Smooth muscle cell (in vitro differentiated cells): ENCODE results near the gene KRTAP5-9. TPM values are rescaled to one million over a fixed set of nuclear protein-coding genes. Genes with fewer than 3 reads are reported as not detected.

Experiments used
- DNase-seq: peaks from one replicate; lab custom pipeline; 2025; ENCODE audit not compliant: unreplicated experiment; lab: John Stamatoyannopoulos, UW
- H2AFZ ChIP-seq: fragments of 200-600 bp; sonication (generic); 2 replicates; pipeline ENCODE4 v1.6.0; 2016; ENCODE audit warnings: antibody characterized with exemption, low read depth, mild to moderate bottlenecking
- H3F3A ChIP-seq: fragments of 200-600 bp; sonication (generic); 2 replicates; pipeline ENCODE4 v1.6.0; 2017; ENCODE audit warnings: antibody characterized with exemption, low read depth
- H3K27ac ChIP-seq: fragments of 200-600 bp; sonication (generic); 2 replicates; pipeline ENCODE4 v1.5.1; 2016; ENCODE audit warnings: low read depth, mild to moderate bottlenecking
- H3K27me3 ChIP-seq: fragments of 200-600 bp; sonication (generic); 2 replicates; pipeline ENCODE4 v1.6.1; 2016; ENCODE audit warnings: low read depth, mild to moderate bottlenecking
- H3K36me3 ChIP-seq: fragments of 200-600 bp; sonication (generic); 2 replicates; pipeline ENCODE4 v1.5.1; 2016; ENCODE audit warnings: low read depth
- H3K4me1 ChIP-seq: fragments of 200-600 bp; sonication (generic); 2 replicates; pipeline ENCODE4 v1.5.1; 2016; ENCODE audit warnings: low read depth
- H3K4me2 ChIP-seq: fragments of 200-600 bp; sonication (generic); 2 replicates; pipeline ENCODE4 v1.6.0; 2016; ENCODE audit warnings: mild to moderate bottlenecking
- H3K4me3 ChIP-seq: fragments of 200-600 bp; sonication (generic); 2 replicates; pipeline ENCODE4 v1.5.1; 2016; ENCODE audit warnings: mild to moderate bottlenecking
- H3K79me2 ChIP-seq: fragments of 200-600 bp; sonication (generic); 2 replicates; pipeline ENCODE4 v1.6.0; 2016; ENCODE audit warnings: low read depth, mild to moderate bottlenecking
- H3K9ac ChIP-seq: fragments of 200-600 bp; sonication (generic); 2 replicates; pipeline ENCODE4 v1.6.0; 2016; ENCODE audit warnings: low read depth
- H3K9me3 ChIP-seq: fragments of 200-600 bp; sonication (generic); replicated peaks from 2 replicates; pipeline ENCODE4 v1.5.1; 2016; ENCODE audit warnings: low read depth
- H4K20me1 ChIP-seq: fragments of 200-600 bp; sonication (generic); 2 replicates; pipeline ENCODE4 v1.6.0; 2016; ENCODE audit warnings: low read depth
- WGBS: methylation state at CpG from one replicate; pipeline ENCODE4 v1.1.7; 2016; ENCODE audit warnings: low lambda C conversion rate; 5-methylcytosine and 5-hydroxymethylcytosine counted together
- polyA plus RNA-seq: library from polyadenylated mRNA; unstranded; fragments of >200 nt; fragmentation: Nextera tagmentation; extraction: Ambion mirVana; gene quantifications from 2 replicates; pipeline ENCODE4 v1.2.1, GENCODE V29; 2016
- total RNA-seq: library from RNA; depleted of rRNA; stranded (reverse); fragments of >200 nt; gene quantifications from 2 replicates; pipeline ENCODE4 v1.2.3, GENCODE V29; 2014
- TF ChIP-seq, protein P1 (sequence below): fragments of 200-600 bp; sonication (generic); IDR thresholded peaks from 2 replicates; pipeline ENCODE4 v1.5.1; 2017; ENCODE audit warnings: borderline replicate concordance, mild to moderate bottlenecking, antibody characterized with exemption; ENCODE audit not compliant: insufficient read depth, poor library complexity, severe bottlenecking

KRTAP5-9 gene
- total and polyA plus RNA-seq, 2 experiments from 2014 or later, result not detected

DNA sequence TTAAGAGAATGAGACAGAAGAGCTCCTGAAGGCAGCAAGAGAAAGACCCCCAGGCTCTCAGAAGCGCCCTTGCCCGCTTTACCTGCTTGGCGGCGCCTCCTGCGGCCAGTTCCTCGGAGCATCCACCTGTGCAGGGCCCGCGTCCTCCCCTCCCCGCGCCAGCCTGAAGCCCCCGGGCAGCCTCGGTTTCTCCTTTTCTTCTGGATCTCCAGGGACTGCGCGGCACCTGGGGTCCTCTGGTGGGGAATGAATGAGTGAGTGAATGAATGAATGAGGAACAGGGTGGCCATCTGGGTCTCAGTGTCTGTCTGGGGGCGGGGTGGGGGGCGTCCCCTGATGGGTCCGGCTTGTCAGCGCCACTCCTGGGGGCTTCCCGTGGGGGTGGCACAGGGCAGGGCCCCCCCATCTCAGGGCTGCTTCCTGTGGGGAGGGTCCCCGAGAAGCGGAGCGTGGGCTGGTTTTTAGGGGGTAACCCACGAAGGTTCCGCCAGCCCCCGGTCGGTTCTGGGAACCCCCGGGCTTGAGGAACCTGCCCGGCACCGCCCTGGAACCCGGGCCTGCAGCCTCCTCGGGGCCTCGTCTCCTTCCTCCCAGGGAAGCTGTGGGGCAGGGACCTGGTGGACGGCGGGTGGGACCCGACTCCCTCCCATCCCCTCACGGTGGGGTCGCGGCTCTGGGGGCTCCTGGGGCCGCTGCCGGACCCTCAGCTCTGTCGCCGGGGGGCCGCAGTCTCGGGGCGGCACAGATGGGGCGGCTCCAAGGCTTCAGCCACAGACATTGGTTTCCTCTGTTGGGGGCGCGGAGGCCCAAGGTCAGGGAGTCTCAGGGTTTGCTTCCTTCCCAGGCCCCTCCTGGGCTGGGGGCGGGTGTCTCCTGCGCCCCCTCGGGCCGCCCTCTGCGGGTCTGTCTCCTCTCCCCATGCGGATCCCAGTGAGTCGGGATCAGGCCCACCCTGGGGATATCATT, 29.4 kb upstream of the KRTAP5-9 start:
- Histone ChIP-seq H4K20me1 (no peaks in the 10 kb centered on the region), H3K4me2 (no peak overlapping the region), H3K9ac (no peak overlapping the region), H3K79me2 (no peaks in the 10 kb centered on the region), H3K27me3 (no peaks in the 10 kb centered on the region), H3F3A (no peaks in the 10 kb centered on the region), H3K36me3 (no peaks in the 10 kb centered on the region), H3K9me3 (no peaks in the 10 kb centered on the region), H3K4me1 (no peaks in the 10 kb centered on the region), H3K27ac (no peak overlapping the region), H3K4me3 (no peak overlapping the region), H2AFZ (no peak overlapping the region)
- 96% methylated on average over 48 of the region's 55 CpGs for WGBS
- DNase-seq, result no peak
- TF ChIP-seq, protein P1, sequence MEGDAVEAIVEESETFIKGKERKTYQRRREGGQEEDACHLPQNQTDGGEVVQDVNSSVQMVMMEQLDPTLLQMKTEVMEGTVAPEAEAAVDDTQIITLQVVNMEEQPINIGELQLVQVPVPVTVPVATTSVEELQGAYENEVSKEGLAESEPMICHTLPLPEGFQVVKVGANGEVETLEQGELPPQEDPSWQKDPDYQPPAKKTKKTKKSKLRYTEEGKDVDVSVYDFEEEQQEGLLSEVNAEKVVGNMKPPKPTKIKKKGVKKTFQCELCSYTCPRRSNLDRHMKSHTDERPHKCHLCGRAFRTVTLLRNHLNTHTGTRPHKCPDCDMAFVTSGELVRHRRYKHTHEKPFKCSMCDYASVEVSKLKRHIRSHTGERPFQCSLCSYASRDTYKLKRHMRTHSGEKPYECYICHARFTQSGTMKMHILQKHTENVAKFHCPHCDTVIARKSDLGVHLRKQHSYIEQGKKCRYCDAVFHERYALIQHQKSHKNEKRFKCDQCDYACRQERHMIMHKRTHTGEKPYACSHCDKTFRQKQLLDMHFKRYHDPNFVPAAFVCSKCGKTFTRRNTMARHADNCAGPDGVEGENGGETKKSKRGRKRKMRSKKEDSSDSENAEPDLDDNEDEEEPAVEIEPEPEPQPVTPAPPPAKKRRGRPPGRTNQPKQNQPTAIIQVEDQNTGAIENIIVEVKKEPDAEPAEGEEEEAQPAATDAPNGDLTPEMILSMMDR, result no peak

DNA sequence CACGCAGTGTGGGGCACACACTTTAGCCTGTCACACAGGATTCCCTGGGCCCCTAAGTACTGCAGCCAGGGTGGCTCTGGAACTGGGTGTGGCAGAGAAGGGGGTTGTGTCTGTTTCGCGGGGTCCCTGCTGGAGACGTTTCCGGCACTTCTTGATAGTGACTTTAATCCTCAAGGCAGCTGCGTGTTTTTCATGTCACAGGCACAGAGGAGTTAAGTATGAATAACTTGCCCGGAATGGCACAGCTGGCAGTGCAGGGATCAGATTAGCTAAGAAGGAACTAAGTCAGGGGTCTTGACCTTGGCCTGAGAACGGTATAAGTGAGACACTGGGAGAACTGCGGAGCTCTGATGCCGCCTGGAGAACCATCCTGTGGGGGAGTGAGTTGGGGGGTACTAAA, 28.7 kb upstream of the KRTAP5-9 start:
- Histone ChIP-seq H3K79me2 (no peaks in the 10 kb centered on the region), H3K4me2 (no peak overlapping the region), H3K4me3 (no peak overlapping the region), H3K9ac (no peak overlapping the region), H4K20me1 (no peaks in the 10 kb centered on the region), H2AFZ (no peak overlapping the region), H3F3A (no peaks in the 10 kb centered on the region), H3K4me1 (no peaks in the 10 kb centered on the region), H3K27ac (no peak overlapping the region), H3K36me3 (no peaks in the 10 kb centered on the region), H3K27me3 (no peaks in the 10 kb centered on the region), H3K9me3 (no peaks in the 10 kb centered on the region)
- WGBS, result 37% methylated on average over 10 of the region's 10 CpGs
- DNase-seq, result no peak
- TF ChIP-seq, protein P1, result no peak

DNA sequence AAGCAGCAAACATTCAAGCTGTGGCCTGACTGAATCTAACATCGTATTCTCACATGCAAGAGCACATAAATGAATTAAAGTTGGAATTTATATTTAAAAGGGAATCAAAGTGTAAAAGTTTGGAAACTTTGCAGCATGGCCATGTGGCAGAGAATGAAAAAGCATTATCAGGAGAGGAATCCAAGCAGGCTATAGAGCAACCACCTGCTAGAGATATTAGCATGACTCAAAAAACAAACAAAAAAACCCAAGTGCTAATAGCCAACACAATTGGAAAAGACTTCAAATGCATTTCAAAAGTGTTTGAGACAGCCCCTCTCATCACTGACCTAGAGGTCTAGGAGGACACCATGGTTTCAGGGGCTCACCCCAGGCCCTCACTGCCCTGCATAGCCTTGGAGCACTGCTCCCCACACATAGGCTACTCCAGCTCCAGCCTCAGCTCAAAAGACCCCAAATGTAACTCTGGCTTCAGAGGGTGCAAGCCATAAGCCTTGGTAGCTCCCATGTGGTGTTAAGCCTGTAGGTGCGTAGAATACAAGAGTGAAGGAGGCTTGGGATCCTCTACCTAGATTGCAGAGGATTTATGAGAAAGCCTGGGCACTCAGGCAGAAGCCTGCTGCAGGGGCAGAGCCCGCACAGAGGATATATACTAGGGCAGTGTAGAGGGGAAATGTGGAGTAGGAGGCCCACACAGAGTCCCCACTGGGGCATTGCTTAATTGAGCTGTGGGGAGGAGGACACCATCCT, 22.9 kb upstream of the KRTAP5-9 start:
- no peak for DNase-seq
- TF ChIP-seq, protein P1, result no peak
- no peaks in the 10 kb centered on the region for H3K36me3 ChIP-seq
- H2AFZ ChIP-seq, result no peak overlapping the region
- H3F3A ChIP-seq, result no peaks in the 10 kb centered on the region
- H3K4me2 ChIP-seq, result no peak overlapping the region
- H4K20me1 ChIP-seq, result no peaks in the 10 kb centered on the region
- H3K27ac ChIP-seq, result no peak overlapping the region
- H3K27me3 ChIP-seq, result no peaks in the 10 kb centered on the region
- 88% methylated on average over 3 of the region's 3 CpGs for WGBS
- no peak overlapping the region for H3K4me3 ChIP-seq
- H3K79me2 ChIP-seq, result no peaks in the 10 kb centered on the region
- no peak overlapping the region for H3K9ac ChIP-seq
- H3K9me3 ChIP-seq, result no peaks in the 10 kb centered on the region
- no peaks in the 10 kb centered on the region for H3K4me1 ChIP-seq
